ENCODE results near the gene FAM180A. TPM values are rescaled to one million over a fixed set of nuclear protein-coding genes. Genes with fewer than 3 reads are reported as not detected.

The FAM180A gene
- total RNA-seq, 1 experiment from 2014 or later = not detected

DNA sequence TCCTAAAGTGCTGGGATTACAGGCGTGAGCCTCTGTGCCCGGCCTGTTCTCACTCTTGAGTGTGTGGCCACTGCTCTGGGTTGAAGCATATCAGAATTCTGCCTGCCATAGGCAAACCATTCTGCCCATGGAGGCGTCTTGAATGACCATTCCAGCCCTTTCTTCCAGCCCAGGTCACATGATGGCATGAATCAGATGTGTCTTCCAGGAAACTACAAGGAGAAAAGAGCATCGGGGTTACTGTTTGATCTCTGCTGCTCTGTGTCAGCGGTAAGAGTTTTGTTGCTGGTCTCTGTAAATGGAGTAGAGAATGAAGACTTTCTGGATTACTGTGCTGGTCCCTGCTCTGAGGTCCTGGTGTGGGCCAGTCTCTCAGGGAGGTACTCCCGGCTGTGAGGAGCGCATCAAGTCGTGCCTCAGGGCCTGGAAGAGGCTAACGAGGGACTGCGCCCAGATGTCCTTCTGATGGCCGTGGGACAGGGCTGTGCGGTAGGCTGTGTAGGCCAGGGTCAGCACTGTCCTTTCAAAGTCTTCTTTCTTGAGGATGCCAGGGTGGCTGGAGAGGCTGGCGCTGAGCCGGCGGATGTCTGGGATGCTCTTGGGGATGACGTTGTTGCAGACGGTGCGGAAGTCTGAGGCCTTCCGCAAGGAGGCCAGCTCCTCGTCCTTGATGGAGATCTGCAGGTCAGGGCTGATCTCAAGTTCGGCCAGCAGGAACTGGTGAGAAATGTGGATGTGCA lies 14.8 kb downstream of the FAM180A start:
- H3K4me3 ChIP-seq (ENCODE audit: low read depth in 2 of 2, low read length in 2 of 2) = no peak overlapping the region
- no peaks in the 10 kb centered on the region for H3K9me3 ChIP-seq (ENCODE audit: control insufficient read depth, insufficient read depth, low read depth, low read length)
- intact Hi-C loops (cut with micrococcal nuclease; ENCODE audit: unreplicated experiment) (no loop called here), in situ Hi-C loops (cut with HindIII; ENCODE audit: low pct_unique_long_range_greater_than_20kb, low sequenced_read_pairs) (no loop called here)
- BruUV-seq (replicated peaks) = no TSS peak
- TF ChIP-seq POLR2AphosphoS5 (IDR thresholded peaks at IDR 0.05; ENCODE audit: low read depth, low read length) = no peak
- no peak for TF ChIP-seq SIN3A (IDR thresholded peaks at IDR 0.05; ENCODE audit: borderline replicate concordance, insufficient read depth, low read depth, low read length)
- TF ChIP-seq, protein P1, sequence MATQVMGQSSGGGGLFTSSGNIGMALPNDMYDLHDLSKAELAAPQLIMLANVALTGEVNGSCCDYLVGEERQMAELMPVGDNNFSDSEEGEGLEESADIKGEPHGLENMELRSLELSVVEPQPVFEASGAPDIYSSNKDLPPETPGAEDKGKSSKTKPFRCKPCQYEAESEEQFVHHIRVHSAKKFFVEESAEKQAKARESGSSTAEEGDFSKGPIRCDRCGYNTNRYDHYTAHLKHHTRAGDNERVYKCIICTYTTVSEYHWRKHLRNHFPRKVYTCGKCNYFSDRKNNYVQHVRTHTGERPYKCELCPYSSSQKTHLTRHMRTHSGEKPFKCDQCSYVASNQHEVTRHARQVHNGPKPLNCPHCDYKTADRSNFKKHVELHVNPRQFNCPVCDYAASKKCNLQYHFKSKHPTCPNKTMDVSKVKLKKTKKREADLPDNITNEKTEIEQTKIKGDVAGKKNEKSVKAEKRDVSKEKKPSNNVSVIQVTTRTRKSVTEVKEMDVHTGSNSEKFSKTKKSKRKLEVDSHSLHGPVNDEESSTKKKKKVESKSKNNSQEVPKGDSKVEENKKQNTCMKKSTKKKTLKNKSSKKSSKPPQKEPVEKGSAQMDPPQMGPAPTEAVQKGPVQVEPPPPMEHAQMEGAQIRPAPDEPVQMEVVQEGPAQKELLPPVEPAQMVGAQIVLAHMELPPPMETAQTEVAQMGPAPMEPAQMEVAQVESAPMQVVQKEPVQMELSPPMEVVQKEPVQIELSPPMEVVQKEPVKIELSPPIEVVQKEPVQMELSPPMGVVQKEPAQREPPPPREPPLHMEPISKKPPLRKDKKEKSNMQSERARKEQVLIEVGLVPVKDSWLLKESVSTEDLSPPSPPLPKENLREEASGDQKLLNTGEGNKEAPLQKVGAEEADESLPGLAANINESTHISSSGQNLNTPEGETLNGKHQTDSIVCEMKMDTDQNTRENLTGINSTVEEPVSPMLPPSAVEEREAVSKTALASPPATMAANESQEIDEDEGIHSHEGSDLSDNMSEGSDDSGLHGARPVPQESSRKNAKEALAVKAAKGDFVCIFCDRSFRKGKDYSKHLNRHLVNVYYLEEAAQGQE (IDR thresholded peaks at IDR 0.05; ENCODE audit: insufficient read depth in 1 of 2, low read depth in 2 of 2, low read length in 1 of 2) = no peak
- TF ChIP-seq TCF7L2 (IDR thresholded peaks at IDR 0.05; ENCODE audit: low read depth, low read length) = no peak
- TF ChIP-seq, protein P2, sequence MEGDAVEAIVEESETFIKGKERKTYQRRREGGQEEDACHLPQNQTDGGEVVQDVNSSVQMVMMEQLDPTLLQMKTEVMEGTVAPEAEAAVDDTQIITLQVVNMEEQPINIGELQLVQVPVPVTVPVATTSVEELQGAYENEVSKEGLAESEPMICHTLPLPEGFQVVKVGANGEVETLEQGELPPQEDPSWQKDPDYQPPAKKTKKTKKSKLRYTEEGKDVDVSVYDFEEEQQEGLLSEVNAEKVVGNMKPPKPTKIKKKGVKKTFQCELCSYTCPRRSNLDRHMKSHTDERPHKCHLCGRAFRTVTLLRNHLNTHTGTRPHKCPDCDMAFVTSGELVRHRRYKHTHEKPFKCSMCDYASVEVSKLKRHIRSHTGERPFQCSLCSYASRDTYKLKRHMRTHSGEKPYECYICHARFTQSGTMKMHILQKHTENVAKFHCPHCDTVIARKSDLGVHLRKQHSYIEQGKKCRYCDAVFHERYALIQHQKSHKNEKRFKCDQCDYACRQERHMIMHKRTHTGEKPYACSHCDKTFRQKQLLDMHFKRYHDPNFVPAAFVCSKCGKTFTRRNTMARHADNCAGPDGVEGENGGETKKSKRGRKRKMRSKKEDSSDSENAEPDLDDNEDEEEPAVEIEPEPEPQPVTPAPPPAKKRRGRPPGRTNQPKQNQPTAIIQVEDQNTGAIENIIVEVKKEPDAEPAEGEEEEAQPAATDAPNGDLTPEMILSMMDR (IDR thresholded peaks at IDR 0.05) = no peak
- no peaks in the 10 kb centered on the region for H3K36me3 ChIP-seq (ENCODE audit: control insufficient read depth, insufficient read depth, low read length)
- ChIA-PET POLR2A (no interaction called here), CTCF (no interaction called here)
- H3K27me3 ChIP-seq (ENCODE audit: control insufficient read depth, insufficient read depth, low read length) = peaks cover 2% of the 10 kb centered on the region; the same call in 1 of the 2 replicates
- H3K27ac ChIP-seq (ENCODE audit: low read length) = no peak overlapping the region
- H3K4me1 ChIP-seq (ENCODE audit: control insufficient read depth, insufficient read depth, low read length) = no peaks in the 10 kb centered on the region
- 0 out of 2 replicates have a peak, but pooled peaks have one; percentile 26 for ATAC-seq
- DNase-seq (ENCODE audit: low read depth, low spot score) = no peak

DNA sequence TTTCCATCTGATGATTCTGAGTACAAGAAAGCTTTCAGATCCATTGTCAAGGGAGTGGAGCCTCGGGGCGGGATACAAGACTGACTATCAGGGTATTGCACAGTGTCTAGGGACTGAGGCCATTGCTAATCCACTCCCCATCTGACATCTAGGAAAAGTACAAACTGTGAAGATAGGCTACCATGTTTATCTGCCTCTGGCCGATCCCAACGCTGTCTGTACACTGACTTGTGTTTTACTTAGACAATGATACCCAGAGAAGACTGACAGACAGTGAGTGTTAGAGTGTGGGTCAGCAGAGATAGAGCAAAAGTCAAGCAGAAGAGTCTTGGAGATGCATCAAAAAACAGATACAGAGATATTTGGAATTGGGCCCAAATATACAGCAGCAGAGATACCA lies 17.5 kb downstream of the FAM180A start:
- intact Hi-C loops (cut with micrococcal nuclease; ENCODE audit: unreplicated experiment) = no loop called here
- H3K4me3 ChIP-seq (ENCODE audit: low read depth in 2 of 2, low read length in 2 of 2) = no peak overlapping the region
- ATAC-seq = no peak
- in situ Hi-C loops (cut with HindIII; ENCODE audit: low pct_unique_long_range_greater_than_20kb, low sequenced_read_pairs) = no loop called here
- POLR2A ChIA-PET = no interaction called here
- TF ChIP-seq POLR2AphosphoS5 (IDR thresholded peaks at IDR 0.05; ENCODE audit: low read depth, low read length) = no peak
- no peak for TF ChIP-seq TCF7L2 (IDR thresholded peaks at IDR 0.05; ENCODE audit: low read depth, low read length)
- no peak for TF ChIP-seq SIN3A (IDR thresholded peaks at IDR 0.05; ENCODE audit: borderline replicate concordance, insufficient read depth, low read depth, low read length)
- TF ChIP-seq, protein P2 (IDR thresholded peaks at IDR 0.05) = no peak
- TF ChIP-seq, protein P1 (IDR thresholded peaks at IDR 0.05; ENCODE audit: insufficient read depth in 1 of 2, low read depth in 2 of 2, low read length in 1 of 2) = no peak
- no peak for DNase-seq (ENCODE audit: low read depth, low spot score)
- no TSS peak for BruUV-seq (replicated peaks)
- H3K27ac ChIP-seq (ENCODE audit: low read length) = no peak overlapping the region
- H3K9me3 ChIP-seq (ENCODE audit: control insufficient read depth, insufficient read depth, low read depth, low read length) = no peaks in the 10 kb centered on the region
- H3K36me3 ChIP-seq (ENCODE audit: control insufficient read depth, insufficient read depth, low read length) = no peaks in the 10 kb centered on the region
- peaks cover 2% of the 10 kb centered on the region; the same call in 1 of the 2 replicates for H3K27me3 ChIP-seq (ENCODE audit: control insufficient read depth, insufficient read depth, low read length)
- no peaks in the 10 kb centered on the region for H3K4me1 ChIP-seq (ENCODE audit: control insufficient read depth, insufficient read depth, low read length)
- CTCF ChIA-PET = no interaction called here

All from Panc1 (cell line).